PC-3 (cell line): ENCODE measurements around the gene UROC1. TPM values are rescaled to one million over a fixed set of nuclear protein-coding genes. Genes with fewer than 3 reads are reported as not detected.
A peak's percentile ranks its signal among the peaks of the same experiment; 100 is the strongest.

Experiments
- ATAC-seq: fragments of 200-7000 bp; cut with Tn5 transposase; 2 replicates; pipeline ENCODE4 v1.9.1; 2020; ENCODE audit warnings: mild to moderate bottlenecking, moderate library complexity
- BruUV-seq: library from RNA; stranded (reverse); fragments of 400-500 nt; replicated peaks from 2 replicates; lab custom pipeline; 2021; lab: Mats Ljungman, UMichigan
- CTCF ChIA-PET: fragments of 300-600 bp; sonication (Branson Sonifier 250); formaldehyde crosslinking; loops from one replicate; lab custom pipeline; 2022; ENCODE audit warnings: antibody characterized with exemption; lab: Charles Lee
- POLR2A ChIA-PET: fragments of 300-600 bp; sonication (Branson Sonifier 250); formaldehyde crosslinking; loops from one replicate; lab custom pipeline; 2022; ENCODE audit warnings: antibody characterized with exemption; ENCODE audit not compliant: unreplicated experiment; lab: Charles Lee
- DNase-seq: peaks from one replicate; pipeline ENCODE4 v3.0.0-alpha.2; 2015
- H2AFZ ChIP-seq: fragments of 300-600 bp; sonication (generic); 2 replicates; pipeline ENCODE4 v1.6.0; 2016; ENCODE audit warnings: antibody characterized with exemption, low read length
- H3F3A ChIP-seq: fragments of 300-600 bp; sonication (generic); one replicate; pipeline ENCODE4 v1.6.0; 2017; ENCODE audit warnings: antibody characterized with exemption, low read length, control low read depth, mild to moderate bottlenecking; ENCODE audit not compliant: unreplicated experiment
- H3K27ac ChIP-seq: fragments of 300-600 bp; sonication (generic); 2 replicates; pipeline ENCODE4 v1.5.1; 2016; ENCODE audit warnings: mild to moderate bottlenecking, low read length
- H3K27me3 ChIP-seq: fragments of 300-600 bp; sonication (generic); 2 replicates; pipeline ENCODE4 v1.6.1; 2016; ENCODE audit warnings: low read length, mixed read lengths
- H3K36me3 ChIP-seq: fragments of 300-600 bp; sonication (generic); 2 replicates; pipeline ENCODE4 v1.6.1; 2016; ENCODE audit warnings: low read depth, mixed run types, low read length, mixed read lengths
- H3K4me1 ChIP-seq: fragments of 300-600 bp; sonication (generic); 2 replicates; pipeline ENCODE4 v1.5.1; 2016; ENCODE audit warnings: low read length; ENCODE audit not compliant: insufficient read depth
- H3K4me2 ChIP-seq: fragments of 300-600 bp; sonication (generic); 2 replicates; pipeline ENCODE4 v1.6.0; 2016; ENCODE audit warnings: low read length
- H3K4me3 ChIP-seq: fragments of 300-600 bp; sonication (generic); 2 replicates; pipeline ENCODE4 v1.5.1; 2016; ENCODE audit warnings: mild to moderate bottlenecking, low read length, mixed read lengths
- H3K79me2 ChIP-seq: fragments of 300-600 bp; sonication (generic); 2 replicates; pipeline ENCODE4 v1.6.1; 2017; ENCODE audit warnings: low read length, mixed read lengths
- H3K9ac ChIP-seq: fragments of 300-600 bp; sonication (generic); 2 replicates; pipeline ENCODE4 v1.6.0; 2016; ENCODE audit warnings: mild to moderate bottlenecking, low read length
- H3K9me2 ChIP-seq: fragments of 300-600 bp; sonication (generic); replicated peaks from 2 replicates; pipeline ENCODE4 v1.6.1; 2016; ENCODE audit warnings: mixed run types, low read length, mixed read lengths
- H3K9me3 ChIP-seq: fragments of 300-600 bp; sonication (generic); 2 replicates; pipeline ENCODE4 v1.6.1; 2016; ENCODE audit warnings: low read length, mixed read lengths
- H4K20me1 ChIP-seq: fragments of 300-600 bp; sonication (generic); 2 replicates; pipeline ENCODE4 v1.6.1; 2016; ENCODE audit warnings: low read length, mixed read lengths
- CTCF ChIP-seq: fragments of 300-600 bp; sonication (generic); conservative IDR thresholded peaks from 2 replicates; pipeline ENCODE4 v1.5.1; 2017; ENCODE audit warnings: antibody characterized with exemption, low read depth, mild to moderate bottlenecking, low read length
- EZH2 ChIP-seq: fragments of 300-600 bp; sonication (generic); IDR thresholded peaks from one replicate; pipeline ENCODE4 v1.6.1; 2017; ENCODE audit warnings: antibody characterized with exemption, mild to moderate bottlenecking, low read length; ENCODE audit not compliant: unreplicated experiment
- EZH2phosphoT487 ChIP-seq: fragments of 300-600 bp; sonication (generic); IDR thresholded peaks from 2 replicates; pipeline ENCODE4 v1.6.1; 2018; ENCODE audit warnings: mild to moderate bottlenecking, antibody characterized with exemption, low read length, borderline replicate concordance
- intact Hi-C: fragments of 100-400 bp; cut with micrococcal nuclease; formaldehyde crosslinking; loops from 2 replicates; pipeline ENCODE4 v1.9.0; 2023
- total RNA-seq: library from RNA; depleted of rRNA; stranded (reverse); fragments of >200 nt; gene quantifications from 2 replicates; pipeline ENCODE4 v1.2.3, GENCODE V29; 2014

Gene UROC1
- total RNA-seq, 1 experiment from 2014 or later, result not detected

DNA sequence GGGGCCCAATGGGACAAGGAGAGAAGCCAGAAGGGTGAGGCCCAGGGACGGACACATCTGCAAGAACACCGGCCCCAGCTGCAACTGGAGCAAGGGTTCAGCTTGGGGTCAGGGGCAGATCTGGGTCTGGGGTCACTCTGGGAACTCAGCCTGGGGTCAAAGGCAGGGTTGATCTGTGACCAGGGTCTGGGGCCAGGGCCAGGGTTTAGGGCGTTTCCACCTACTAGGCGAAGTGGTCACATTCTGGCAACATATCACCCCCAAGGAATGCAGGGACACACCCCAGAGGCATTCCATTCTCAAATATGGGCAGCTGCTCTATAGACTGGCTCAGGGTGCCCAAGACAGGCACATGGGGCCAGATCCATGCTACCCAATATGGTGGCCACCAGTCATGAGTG, 9.0 kb downstream of the UROC1 start:
- TF ChIP-seq EZH2, result no peak
- no peak for TF ChIP-seq CTCF
- TF ChIP-seq EZH2phosphoT487, result no peak
- Histone ChIP-seq H3K79me2 (no peaks in the 10 kb centered on the region), H3K9me3 (no peaks in the 10 kb centered on the region), H3K4me1 (no peaks in the 10 kb centered on the region; the same call in 1 of the 2 replicates), H3K27me3 (no peaks in the 10 kb centered on the region), H3K36me3 (no peaks in the 10 kb centered on the region), H3K4me2 (no peak overlapping the region), H3K27ac (no peak overlapping the region), H3K4me3 (no peak overlapping the region), H2AFZ (no peak overlapping the region), H4K20me1 (no peaks in the 10 kb centered on the region), H3F3A (no peaks in the 10 kb centered on the region), H3K9me2 (no peaks in the 10 kb centered on the region), H3K9ac (no peak overlapping the region)
- intact Hi-C loops, result no loop called here
- no TSS peak for BruUV-seq
- DNase-seq (peak; percentile 37), ATAC-seq (no peak; the same call in 1 of the 2 replicates)
- ChIA-PET POLR2A (no interaction called here), CTCF (no interaction called here)

- Histone ChIP-seq H3K36me3 (no peaks in the 10 kb centered on the region), H3K9ac (no peak overlapping the region), H2AFZ (no peak overlapping the region), H3F3A (no peaks in the 10 kb centered on the region), H4K20me1 (no peaks in the 10 kb centered on the region), H3K4me2 (no peak overlapping the region), H3K79me2 (no peaks in the 10 kb centered on the region), H3K9me2 (no peaks in the 10 kb centered on the region), H3K9me3 (no peaks in the 10 kb centered on the region), H3K27ac (no peak overlapping the region), H3K4me1 (no peaks in the 10 kb centered on the region; the same call in 1 of the 2 replicates), H3K4me3 (no peak overlapping the region), H3K27me3 (no peaks in the 10 kb centered on the region)
- BruUV-seq, result no TSS peak
- ATAC-seq, result no peak
- CTCF ChIA-PET, result no interaction called here
- DNase-seq, result no peak
- intact Hi-C loops, result no loop called here
- TF ChIP-seq CTCF (no peak), EZH2phosphoT487 (no peak), EZH2 (no peak)
- POLR2A ChIA-PET, result no interaction called here
Measured at GRCh38 chr3:126507886-126508285, 9.7 kb downstream of the UROC1 start.

DNA sequence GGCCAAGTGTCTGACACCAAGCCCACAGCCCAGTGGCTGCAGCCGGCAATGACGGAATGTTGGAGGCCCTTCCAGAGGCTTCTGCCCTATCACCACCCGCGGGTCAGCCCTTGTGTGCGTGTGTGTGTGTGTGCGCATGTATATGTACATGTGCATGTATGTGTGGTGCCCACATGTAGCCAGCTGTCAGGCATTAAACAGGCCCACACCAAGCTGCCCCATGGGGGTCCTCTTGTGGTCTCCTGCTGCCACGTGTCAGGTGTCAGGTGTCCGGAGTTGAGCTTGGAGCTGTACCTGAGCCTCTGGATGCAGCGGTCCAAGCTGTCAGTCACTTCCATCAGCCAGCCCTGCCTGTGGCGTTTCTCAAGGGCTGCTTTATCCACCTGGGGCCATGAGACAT, 13.9 kb downstream of the UROC1 start:
- ChIA-PET POLR2A (no interaction called here), CTCF (no interaction called here)
- Histone ChIP-seq H2AFZ (no peak overlapping the region), H3K9me3 (no peaks in the 10 kb centered on the region), H3K36me3 (no peaks in the 10 kb centered on the region), H3K4me2 (no peak overlapping the region), H4K20me1 (no peaks in the 10 kb centered on the region), H3F3A (no peaks in the 10 kb centered on the region), H3K9ac (no peak overlapping the region), H3K4me1 (no peaks in the 10 kb centered on the region; the same call in 1 of the 2 replicates), H3K27ac (no peak overlapping the region), H3K4me3 (no peak overlapping the region), H3K27me3 (no peaks in the 10 kb centered on the region), H3K79me2 (no peaks in the 10 kb centered on the region), H3K9me2 (no peaks in the 10 kb centered on the region)
- ATAC-seq (no peak), DNase-seq (no peak)
- no TSS peak for BruUV-seq
- no peak for TF ChIP-seq EZH2phosphoT487
- TF ChIP-seq EZH2, result no peak
- no peak for TF ChIP-seq CTCF
- intact Hi-C loops, result no loop called here
